CD4-positive, alpha-beta memory T cell (primary cell): Measurements from ENCODE around the gene RFESD. TPM values are rescaled to one million over a fixed set of nuclear protein-coding genes. Genes with fewer than 3 reads are reported as not detected.

Experiments
- polyA plus RNA-seq, 2 donors: library from polyadenylated mRNA; unstranded; fragments of 300-500 nt; fragmentation: Illumina TruSeq; gene quantifications; one replicate each; pipeline ENCODE4 v1.2.3, GENCODE V29; 2021
- total RNA-seq, 2 experiments: library from RNA; stranded (reverse); gene quantifications; one replicate each; pipeline ENCODE4 v1.2.3, GENCODE V29; 2021

The RFESD gene
- total and polyA plus RNA-seq, 4 experiments from 2014 or later, result 9.1 to 11.8 (median 9.6) TPM

Other genes starting within 250 kb of the RFESD start
- 10 to 100 TPM; 94.6 to 99.9 TPM for gene SKIC3, start 91.8 kb upstream of the RFESD start, total RNA-seq
- gene SKIC3, start 91.8 kb upstream of the RFESD start, polyA plus RNA-seq, result 10 to 100 TPM; 46.4 to 48.0 TPM
- 1 to 10 TPM; 6.8 to 7.4 TPM for gene ARSK, start 91.7 kb upstream of the RFESD start, total RNA-seq
- gene ARSK, start 91.7 kb upstream of the RFESD start, polyA plus RNA-seq, result 10 to 100 TPM; 10.0 to 13.2 TPM
- gene GPR150, start 26.7 kb upstream of the RFESD start, total RNA-seq, result 1 to 10 TPM; 1.5 to 2.4 TPM
- 1 to 10 TPM; 3.1 to 6.1 TPM for gene GPR150, start 26.7 kb upstream of the RFESD start, polyA plus RNA-seq
- gene SPATA9, start 36.2 kb downstream of the RFESD start, total RNA-seq, result not detected
- gene SPATA9, start 36.2 kb downstream of the RFESD start, polyA plus RNA-seq, result under 1 TPM in 1 of 2 donors, not detected in 1; 0.09 TPM
- under 1 TPM; 0.32 to 0.61 TPM for gene RHOBTB3, start 84.6 kb downstream of the RFESD start, total RNA-seq
- gene RHOBTB3, start 84.6 kb downstream of the RFESD start, polyA plus RNA-seq, result 1 to 10 TPM; 1.6 to 1.8 TPM
- 10 to 100 TPM; 73.9 to 75.9 TPM for gene GLRX, start 175.9 kb downstream of the RFESD start, total RNA-seq
- 100 to 1,000 TPM; 203 to 207 TPM for gene GLRX, start 175.9 kb downstream of the RFESD start, polyA plus RNA-seq